Endothelial cell of hepatic sinusoid (primary cell): ENCODE data around the gene FHIT.

Experiments used
- in situ Hi-C: cut with HindIII; loops from 2 replicates; pipeline ENCODE4 v1.10.0; 2017; ENCODE audit warnings: low sequenced_read_pairs

The FHIT gene

GRCh38 chr3:60867200-60867599 is 384.1 kb downstream of the FHIT start:
- in situ Hi-C loops: no loop called here

GRCh38 chr3:60856257-60857046 is 394.8 kb downstream of the FHIT start:
- in situ Hi-C loops: no loop called here

GRCh38 chr3:60855250-60855649 is 396.0 kb downstream of the FHIT start:
- in situ Hi-C loops: no loop called here

DNA sequence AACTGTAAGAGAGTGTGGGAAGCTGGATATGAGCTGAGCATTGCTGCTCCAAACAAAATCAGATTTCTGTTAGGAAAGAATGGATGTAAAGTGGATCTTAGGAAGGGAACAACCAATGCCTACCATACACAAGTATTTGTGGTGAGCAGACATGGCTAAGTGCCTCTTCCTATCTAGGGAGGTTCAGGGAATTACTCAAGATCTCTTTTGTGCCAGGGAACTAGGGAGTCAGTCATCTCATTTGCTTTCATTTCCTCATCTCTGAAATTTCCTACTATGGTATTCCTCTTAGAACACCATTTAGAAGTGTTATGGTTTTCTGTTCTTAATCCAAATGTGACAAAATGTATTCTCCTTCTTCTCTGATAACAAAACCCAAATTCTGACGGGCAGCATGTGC is 396.5 kb downstream of the FHIT start:
- in situ Hi-C loops: no loop called here

GRCh38 chr3:60847791-60848190 is 403.5 kb downstream of the FHIT start:
- in situ Hi-C loops: no loop called here

- in situ Hi-C loops: no loop called here
These were observed 407.0 kb downstream of the FHIT start for GRCh38 chr3:60844256-60844655.

- in situ Hi-C loops: no loop called here
These were observed 409.9 kb downstream of the FHIT start for GRCh38 chr3:60841355-60841754.

GRCh38 chr3:60839246-60839645 is 412.0 kb downstream of the FHIT start:
- in situ Hi-C loops: no loop called here

GRCh38 chr3:60835796-60836195 is 415.5 kb downstream of the FHIT start:
- in situ Hi-C loops: no loop called here

DNA sequence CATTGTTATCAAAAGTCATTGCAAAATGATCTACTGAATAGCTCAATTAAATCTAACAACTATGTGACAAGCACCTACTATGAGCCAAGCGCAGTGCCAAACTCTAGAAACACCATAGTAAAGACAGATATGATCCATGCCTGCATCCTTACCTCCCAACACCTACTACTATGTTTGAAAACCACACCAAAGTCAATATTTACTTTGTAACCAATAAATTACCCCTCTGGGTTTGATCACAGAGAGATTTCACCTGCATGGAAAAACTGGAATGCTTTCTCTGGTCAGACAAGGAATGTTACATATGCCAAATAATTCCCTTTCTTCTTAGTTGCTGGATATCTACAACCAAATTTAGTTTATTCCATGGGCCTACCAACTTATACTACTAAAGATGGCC is 422.2 kb downstream of the FHIT start:
- in situ Hi-C loops: no loop called here

DNA sequence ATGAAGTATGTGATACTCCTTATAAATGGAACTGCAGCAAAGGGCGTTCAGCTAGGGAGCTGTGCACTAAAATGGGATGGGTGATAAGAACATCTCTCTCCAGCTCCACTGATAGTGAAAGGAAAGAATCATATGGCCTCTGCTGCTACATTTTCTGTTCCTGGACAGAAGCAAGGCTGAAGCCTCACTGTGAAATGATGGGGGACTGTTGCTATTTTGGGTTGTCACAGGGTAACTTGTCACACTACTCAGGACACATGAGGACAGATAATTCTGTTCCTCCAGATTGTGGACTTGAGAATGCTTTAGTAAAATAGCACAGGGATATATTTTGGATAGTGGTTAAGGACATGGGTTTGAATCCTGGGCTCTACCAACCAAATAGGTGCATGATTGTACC is 423.6 kb downstream of the FHIT start:
- in situ Hi-C loops: no loop called here

- in situ Hi-C loops: no loop called here
These were observed 424.7 kb downstream of the FHIT start for GRCh38 chr3:60826511-60826910.

DNA sequence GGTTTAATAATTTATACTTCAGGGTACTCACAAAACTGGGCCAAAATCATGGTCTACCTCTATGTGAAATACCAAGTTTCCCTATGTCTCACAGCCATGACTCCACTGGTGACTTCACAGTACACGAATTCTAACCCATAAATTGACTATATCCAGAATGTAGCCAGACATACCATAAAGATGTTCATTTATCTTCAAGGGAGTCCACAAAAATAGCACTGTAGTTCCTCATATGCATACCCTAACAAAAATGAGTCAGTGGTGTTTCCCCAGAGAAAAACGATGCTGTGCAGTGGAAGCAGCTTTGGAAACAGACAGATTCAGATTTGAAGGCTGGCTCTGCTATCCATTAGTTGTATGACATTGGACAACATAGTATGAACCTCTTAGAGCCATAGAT is 438.8 kb downstream of the FHIT start:
- in situ Hi-C loops: no loop called here

- in situ Hi-C loops: no loop called here
These were observed 440.4 kb downstream of the FHIT start for GRCh38 chr3:60810881-60811280.

DNA sequence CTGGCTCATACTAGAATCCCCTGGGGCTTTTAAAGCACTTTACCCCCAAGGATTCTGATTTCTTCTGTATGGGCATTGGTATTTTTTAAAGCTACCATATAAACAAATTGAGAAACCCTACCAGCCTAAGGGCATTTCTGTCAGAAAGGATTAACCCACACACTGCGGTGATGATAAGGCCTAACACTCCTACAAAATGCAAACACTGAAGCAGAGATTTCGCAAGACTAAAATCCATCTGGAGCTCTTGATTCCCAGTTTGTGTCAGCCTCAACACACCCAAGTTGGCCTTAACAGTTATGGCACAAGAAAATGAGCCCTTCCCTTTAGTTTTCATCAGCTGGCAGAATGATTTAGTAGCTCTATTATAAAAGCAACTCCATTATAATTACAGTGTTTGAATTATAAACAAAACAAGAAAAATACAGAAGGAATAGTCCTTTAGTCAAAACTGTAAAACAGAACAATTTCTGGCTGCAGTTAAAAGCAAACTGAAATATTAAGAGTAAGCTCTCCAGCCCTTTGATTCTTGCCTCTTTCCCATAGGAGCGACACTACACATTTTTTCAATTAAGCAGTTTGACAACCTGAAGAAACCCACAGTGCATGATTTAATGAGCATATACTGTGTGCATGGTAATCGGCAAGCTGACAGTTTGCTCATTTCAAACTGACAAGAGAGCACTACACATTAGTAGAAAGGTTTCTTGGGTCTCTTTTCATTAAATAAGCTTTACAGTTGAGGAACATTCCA is 441.2 kb downstream of the FHIT start:
- in situ Hi-C loops: no loop called here

- in situ Hi-C loops: no loop called here
These were observed 447.8 kb downstream of the FHIT start for GRCh38 chr3:60803216-60804173.

DNA sequence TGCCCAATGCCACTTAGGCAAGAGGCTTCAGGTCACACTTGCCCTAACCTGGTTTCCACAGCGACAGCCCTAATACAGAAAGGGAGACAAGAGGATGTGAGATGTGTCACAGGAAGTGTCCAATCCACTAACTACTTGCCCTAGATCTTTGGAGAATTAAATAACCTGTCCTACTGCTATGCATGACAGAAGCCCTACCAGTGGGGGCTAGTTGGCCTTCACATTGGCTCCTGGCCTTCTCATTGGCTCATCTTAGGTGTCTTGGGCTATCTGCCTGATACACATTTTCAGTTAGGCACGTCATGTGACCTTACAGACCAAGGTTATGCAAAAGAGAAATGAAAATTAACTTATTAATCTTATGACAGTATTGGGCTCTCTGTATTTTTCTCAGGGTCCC is 449.9 kb downstream of the FHIT start:
- in situ Hi-C loops: no loop called here

- in situ Hi-C loops: no loop called here
These were observed 452.8 kb downstream of the FHIT start for GRCh38 chr3:60798456-60798855.

DNA sequence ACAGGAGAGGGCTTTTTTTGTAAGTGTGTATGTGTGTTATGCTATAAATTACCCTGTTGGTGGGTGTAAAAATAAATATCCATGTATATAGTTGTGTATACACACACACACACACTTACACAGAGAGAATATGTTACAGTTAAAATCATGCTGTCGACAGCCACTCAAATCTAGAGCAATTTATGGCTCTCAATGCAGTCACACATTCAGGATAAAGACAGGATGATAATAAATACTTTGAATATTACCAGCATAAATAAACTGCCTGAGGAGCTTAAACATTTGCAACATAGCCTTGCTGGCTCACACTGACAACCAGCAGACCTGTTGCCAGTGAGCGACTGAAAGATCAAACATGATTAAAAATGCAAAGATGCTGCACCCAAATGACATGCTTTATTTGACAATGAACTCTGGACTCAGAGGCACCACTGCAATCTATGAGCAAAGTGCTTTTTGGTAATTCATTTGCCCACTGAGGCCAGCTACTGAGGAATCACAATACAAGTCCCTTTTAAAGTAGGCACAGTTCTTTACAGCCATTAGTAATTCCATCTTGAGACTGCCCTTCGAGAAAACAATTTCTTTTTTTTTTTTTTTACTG is 458.9 kb downstream of the FHIT start:
- in situ Hi-C loops: no loop called here

DNA sequence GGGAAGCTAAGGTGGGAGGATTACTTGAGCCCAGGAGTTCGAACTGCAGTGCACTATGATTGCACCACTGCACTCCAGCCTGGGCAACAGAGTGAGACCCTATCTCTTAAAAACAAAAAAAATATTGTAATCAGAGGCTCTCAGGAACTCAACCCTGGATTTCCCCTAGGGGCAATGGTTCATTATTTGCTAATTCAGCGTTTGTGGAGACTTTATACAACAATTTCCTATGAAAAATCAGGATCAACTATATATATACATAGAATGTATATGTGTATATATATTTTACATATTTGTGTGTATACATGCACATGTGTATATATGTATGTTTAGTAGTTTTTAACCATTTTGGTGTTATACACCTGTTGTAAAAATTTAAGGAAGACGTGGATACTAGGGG is 463.1 kb downstream of the FHIT start:
- in situ Hi-C loops: no loop called here

DNA sequence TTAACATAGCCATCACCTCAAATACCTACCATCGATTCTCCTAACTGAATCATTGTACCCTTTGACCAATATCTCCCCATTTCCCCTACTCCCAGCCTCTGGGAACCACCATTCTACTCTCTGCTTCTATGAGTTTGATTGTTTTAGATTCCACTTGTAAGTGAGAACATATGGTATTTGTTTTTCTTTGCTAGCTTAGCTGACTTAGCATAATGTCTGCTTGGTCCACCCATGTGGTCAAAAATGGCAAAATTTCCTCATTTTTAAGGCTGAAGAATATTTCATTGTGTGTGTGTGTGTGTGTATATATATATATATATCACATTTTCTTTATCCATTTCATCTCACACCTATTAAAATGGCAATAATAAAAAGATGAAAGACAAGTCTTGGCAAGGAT is 469.3 kb downstream of the FHIT start:
- in situ Hi-C loops: no loop called here
